Loucy (cell line): ENCODE data around the gene MON2.
"Not testable (repeated sequence)": the region's sequence is repeated elsewhere in the genome, so short reads cannot be mapped to it uniquely, and the experiment has no call there.

Source experiments
- CTCF ChIP-seq: fragments of 200-600 bp; sonication (generic); conservative IDR thresholded peaks from 2 replicates; pipeline ENCODE4 v1.5.1; 2014; ENCODE audit warnings: mild to moderate bottlenecking, antibody characterized with exemption, low read length
- EZH2phosphoT487 ChIP-seq: fragments of 200-600 bp; IDR thresholded peaks from 2 replicates; pipeline ENCODE4 v1.6.1; 2018; ENCODE audit warnings: antibody characterized with exemption, mild to moderate bottlenecking, moderate library complexity, borderline replicate concordance

- TF ChIP-seq CTCF, EZH2phosphoT487: not testable (repeated sequence)
Measured at GRCh38 chr12:62455429-62455828, 11.2 kb upstream of the MON2 start.
